ENCODE data around the gene HOXD8.

DNA sequence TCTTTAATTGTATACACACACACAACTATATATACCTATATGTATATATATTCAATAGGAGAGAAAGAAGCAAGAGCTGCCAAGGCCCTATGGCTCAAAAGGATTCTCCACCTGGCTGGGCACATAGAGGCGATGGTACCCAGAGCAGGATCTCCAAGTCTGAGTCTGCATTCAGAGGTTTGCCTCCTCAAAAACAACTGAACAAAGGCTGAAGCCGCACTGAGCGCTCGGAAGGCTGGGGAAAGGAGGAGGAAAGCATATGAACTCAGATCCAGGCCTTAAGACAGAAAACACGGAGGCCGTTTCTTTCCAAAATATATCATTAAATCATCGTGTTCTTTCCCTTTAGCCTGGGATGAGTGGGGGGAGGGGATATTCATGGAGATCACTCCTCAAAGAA is 26.3 kb upstream of the HOXD8 start:
- TF ChIP-seq POLR2A (IDR thresholded peaks at IDR 0.05) (no peak), EP300 (IDR thresholded peaks at IDR 0.05) (no peak)
- TF ChIP-seq, protein P1, sequence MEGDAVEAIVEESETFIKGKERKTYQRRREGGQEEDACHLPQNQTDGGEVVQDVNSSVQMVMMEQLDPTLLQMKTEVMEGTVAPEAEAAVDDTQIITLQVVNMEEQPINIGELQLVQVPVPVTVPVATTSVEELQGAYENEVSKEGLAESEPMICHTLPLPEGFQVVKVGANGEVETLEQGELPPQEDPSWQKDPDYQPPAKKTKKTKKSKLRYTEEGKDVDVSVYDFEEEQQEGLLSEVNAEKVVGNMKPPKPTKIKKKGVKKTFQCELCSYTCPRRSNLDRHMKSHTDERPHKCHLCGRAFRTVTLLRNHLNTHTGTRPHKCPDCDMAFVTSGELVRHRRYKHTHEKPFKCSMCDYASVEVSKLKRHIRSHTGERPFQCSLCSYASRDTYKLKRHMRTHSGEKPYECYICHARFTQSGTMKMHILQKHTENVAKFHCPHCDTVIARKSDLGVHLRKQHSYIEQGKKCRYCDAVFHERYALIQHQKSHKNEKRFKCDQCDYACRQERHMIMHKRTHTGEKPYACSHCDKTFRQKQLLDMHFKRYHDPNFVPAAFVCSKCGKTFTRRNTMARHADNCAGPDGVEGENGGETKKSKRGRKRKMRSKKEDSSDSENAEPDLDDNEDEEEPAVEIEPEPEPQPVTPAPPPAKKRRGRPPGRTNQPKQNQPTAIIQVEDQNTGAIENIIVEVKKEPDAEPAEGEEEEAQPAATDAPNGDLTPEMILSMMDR (IDR thresholded peaks at IDR 0.05) = no peak
